HUES48 (cell line): ENCODE results near the gene CFAP20.

Source experiments
- H3K27ac ChIP-seq: one replicate; pipeline ENCODE4 v1.7.0; 2013; ENCODE audit warnings: low read depth, low read length, inconsistent platforms
- H3K27me3 ChIP-seq: 2 replicates; pipeline ENCODE4 v1.6.1; 2013; ENCODE audit warnings: mild to moderate bottlenecking, low read length; ENCODE audit not compliant: control insufficient read depth, insufficient read depth
- H3K36me3 ChIP-seq: 2 replicates; pipeline ENCODE4 v1.6.1; 2013; ENCODE audit warnings: low read length; ENCODE audit not compliant: control insufficient read depth, insufficient read depth
- H3K4me1 ChIP-seq: 2 replicates; pipeline ENCODE4 v1.6.1; 2013; ENCODE audit warnings: mild to moderate bottlenecking, low read length; ENCODE audit not compliant: control insufficient read depth, insufficient read depth
- H3K4me3 ChIP-seq: 2 replicates; pipeline ENCODE4 v1.5.1; 2013; ENCODE audit warnings: mild to moderate bottlenecking, low read depth, low read length
- H3K9ac ChIP-seq: 2 replicates; pipeline ENCODE4 v1.6.1; 2013; ENCODE audit warnings: mild to moderate bottlenecking, low read depth, low read length, moderate library complexity
- H3K9me3 ChIP-seq: 2 replicates; pipeline ENCODE4 v1.6.1; 2013; ENCODE audit warnings: low read length; ENCODE audit not compliant: control insufficient read depth, insufficient read depth

Gene CFAP20

DNA sequence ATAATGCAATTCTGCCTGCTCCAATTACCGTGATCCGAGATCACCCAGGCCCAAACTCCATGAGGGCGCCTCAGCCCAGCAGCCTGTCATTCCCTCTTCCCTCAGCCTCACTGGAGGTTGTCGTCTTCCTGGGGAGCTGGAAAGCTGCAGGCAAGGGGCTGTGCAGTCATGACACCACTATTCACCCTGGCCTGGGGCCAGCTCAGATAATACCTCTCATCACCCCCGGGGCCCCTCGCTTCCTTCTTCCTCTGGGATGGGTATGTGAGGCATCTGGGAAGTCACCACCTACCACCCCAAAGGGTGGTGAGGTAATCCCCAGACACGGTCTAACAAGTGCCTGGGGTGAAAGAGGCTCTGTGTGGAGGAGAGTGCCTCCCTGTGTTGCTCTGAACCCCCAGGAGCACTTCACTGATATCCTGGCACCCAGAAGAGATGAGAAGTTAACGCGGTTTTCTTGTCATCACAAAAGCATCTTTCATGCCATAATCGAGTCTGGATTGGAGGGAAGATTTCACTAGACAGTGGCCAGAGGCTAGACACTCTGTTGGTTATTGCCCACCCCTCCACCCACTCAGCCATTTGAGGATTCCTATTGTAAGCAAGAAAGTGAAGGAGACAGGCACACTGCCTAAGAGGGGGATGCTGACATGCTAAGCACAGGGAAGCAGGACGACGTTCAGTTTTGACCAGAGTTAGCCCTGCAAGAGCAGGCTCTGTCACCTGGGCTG, 18.4 kb downstream of the CFAP20 start:
- no peak overlapping the region for H3K4me3 ChIP-seq
- peaks cover 31% of the 10 kb centered on the region for H3K36me3 ChIP-seq
- H3K27ac ChIP-seq = peak overlapping the region; percentile 6
- peaks cover 28% of the 10 kb centered on the region for H3K4me1 ChIP-seq
- H3K27me3 ChIP-seq = no peaks in the 10 kb centered on the region
- H3K9me3 ChIP-seq = no peaks in the 10 kb centered on the region
- H3K9ac ChIP-seq = no peak overlapping the region

DNA sequence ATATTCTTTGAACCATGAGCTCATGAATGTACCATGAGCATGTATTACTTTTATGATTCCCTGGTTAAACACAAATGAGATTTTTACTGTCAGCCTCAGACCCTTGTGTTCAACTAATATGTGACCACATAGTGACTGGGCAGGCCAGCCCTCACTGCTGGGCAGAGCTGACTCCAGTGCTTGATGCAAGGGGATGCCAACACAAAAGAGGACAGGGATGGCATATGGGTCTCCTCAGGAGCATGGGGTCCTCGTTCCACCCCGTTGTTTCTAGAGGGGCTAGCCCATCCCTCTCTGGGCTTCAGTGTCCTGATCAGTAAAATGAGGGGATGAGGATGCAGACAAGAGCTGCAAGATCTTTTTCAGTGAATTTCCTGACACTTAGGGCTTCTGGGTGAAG, 19.3 kb downstream of the CFAP20 start:
- H3K4me1 ChIP-seq = peaks cover 28% of the 10 kb centered on the region
- H3K9me3 ChIP-seq = no peaks in the 10 kb centered on the region
- peaks cover 23% of the 10 kb centered on the region for H3K36me3 ChIP-seq
- H3K27me3 ChIP-seq = no peaks in the 10 kb centered on the region
- H3K4me3 ChIP-seq = no peak overlapping the region
- no peak overlapping the region for H3K9ac ChIP-seq
- H3K27ac ChIP-seq = no peak overlapping the region

DNA sequence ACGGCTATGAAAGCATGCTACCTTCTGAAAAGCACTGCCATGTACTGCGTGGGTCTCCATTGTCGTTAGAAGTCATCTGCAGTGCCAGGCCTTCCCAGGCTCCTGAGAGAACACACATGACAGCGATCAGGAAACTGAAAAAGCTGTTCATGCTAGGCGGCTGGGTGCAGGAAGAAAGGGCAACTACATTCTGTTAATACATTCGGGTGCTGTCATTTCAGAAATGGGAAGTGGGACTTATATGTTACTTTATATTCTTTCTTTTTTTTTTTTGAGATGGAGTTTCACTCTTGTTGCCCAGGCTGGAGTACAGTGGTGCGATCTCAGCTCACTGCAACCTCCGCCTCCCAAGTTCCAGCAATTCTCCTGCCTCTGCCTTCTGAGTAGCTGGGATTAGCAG, 19.9 kb downstream of the CFAP20 start:
- Histone ChIP-seq H3K4me3 (no peak overlapping the region), H3K27me3 (no peaks in the 10 kb centered on the region), H3K4me1 (peaks cover 28% of the 10 kb centered on the region), H3K36me3 (peaks cover 17% of the 10 kb centered on the region), H3K9ac (no peak overlapping the region), H3K9me3 (no peaks in the 10 kb centered on the region), H3K27ac (no peak overlapping the region)

DNA sequence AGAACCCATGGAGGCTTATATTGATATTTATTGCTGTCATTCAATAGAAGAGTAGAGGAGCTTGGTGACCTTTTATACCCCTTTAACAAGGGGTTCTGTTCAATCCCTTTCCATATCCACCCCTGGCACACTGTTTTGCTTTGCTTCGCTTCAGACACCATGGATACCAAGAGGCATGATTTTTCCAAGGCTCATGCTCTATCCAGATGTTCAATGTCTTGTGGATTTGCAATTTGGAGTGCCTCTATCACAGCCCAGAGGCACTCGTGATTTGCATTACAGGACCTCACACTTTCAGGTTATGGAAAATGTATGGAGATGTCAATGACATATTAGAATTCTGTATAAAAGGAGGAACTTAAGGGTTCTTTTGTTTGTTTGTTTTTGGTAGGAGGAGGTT, 21.5 kb downstream of the CFAP20 start:
- Histone ChIP-seq H3K4me1 (peaks cover 28% of the 10 kb centered on the region), H3K27me3 (no peaks in the 10 kb centered on the region), H3K36me3 (peaks cover 2% of the 10 kb centered on the region), H3K27ac (no peak overlapping the region), H3K9me3 (no peaks in the 10 kb centered on the region), H3K4me3 (no peak overlapping the region), H3K9ac (no peak overlapping the region)

DNA sequence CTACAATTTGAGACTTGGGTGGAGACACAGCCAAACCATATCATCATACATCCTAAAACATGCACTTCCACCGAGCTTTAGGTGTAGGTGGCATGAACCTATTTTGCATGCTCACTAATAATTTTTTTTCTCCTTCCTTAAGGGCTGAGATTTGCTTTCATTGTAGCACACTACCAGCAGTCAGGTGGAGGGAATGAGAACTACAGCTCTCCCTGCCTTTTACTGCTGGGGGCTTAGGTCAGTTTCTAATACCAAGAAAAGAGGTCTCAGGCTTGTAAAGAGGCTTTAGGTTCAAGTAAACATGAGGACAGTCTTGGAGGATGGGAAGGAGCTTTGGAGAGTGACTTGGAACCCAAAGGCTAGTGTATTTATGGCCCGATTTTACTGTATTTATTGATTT, 22.0 kb downstream of the CFAP20 start:
- Histone ChIP-seq H3K27me3 (no peaks in the 10 kb centered on the region), H3K36me3 (no peaks in the 10 kb centered on the region), H3K9ac (no peak overlapping the region), H3K27ac (no peak overlapping the region), H3K4me3 (no peak overlapping the region), H3K9me3 (no peaks in the 10 kb centered on the region), H3K4me1 (peaks cover 28% of the 10 kb centered on the region)

DNA sequence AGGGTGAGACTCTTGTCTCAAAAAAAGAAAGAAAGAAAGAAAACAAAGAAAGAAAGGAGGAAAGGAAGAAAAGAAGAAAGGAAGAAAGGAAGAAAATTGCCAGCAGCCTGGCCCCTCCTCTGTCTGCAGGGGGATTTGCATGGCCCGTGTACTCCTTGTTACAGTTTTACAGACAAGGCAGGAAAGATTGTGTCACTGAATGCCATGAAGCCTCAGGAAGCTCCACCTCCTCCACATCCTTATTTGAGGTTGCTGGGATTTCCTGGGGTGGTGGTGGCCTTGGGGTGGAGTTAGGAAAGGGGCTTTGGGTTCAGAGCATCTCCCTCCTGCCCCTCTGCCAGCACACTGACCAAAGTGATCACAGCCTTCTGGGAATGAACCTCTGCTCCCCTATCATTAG, 23.6 kb downstream of the CFAP20 start:
- no peaks in the 10 kb centered on the region for H3K9me3 ChIP-seq
- no peaks in the 10 kb centered on the region for H3K36me3 ChIP-seq
- no peak overlapping the region for H3K9ac ChIP-seq
- H3K27ac ChIP-seq = no peak overlapping the region
- H3K27me3 ChIP-seq = no peaks in the 10 kb centered on the region
- H3K4me3 ChIP-seq = no peak overlapping the region
- H3K4me1 ChIP-seq = peaks cover 20% of the 10 kb centered on the region

DNA sequence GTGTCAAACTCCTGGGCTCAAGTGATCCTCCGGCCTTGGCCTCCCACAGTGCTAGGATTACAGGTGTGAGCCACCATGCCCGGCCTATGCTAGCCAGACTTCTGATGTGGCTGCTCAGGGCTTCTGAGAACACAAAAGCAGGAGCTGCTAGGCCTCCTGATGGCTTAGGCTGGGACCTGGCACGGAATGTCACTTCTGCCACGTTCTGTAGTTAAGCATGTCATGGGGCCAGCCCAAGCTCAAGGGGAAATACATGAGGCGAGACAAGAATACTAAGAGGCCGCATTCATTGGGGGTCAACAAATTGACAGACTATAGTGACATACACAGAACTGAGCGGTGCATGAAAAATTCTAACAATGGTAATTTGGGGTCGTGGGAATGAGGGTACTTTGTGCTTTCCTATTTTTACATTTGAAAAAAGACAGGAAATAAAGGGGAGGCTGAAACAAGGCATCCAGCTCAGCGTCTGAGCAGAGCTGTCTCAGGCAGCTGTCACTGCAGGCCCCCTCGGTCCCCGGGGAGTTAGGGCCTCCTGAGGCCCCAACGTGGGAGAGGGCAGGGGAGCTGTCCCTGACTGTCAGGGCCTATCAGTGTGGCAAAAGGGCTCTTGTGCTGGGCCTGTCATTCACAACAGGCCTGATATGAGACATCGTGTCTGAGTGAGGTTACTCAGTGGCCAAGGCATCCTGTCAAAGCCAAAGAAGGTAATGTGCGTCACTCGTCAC, 26.4 kb downstream of the CFAP20 start:
- Histone ChIP-seq H3K36me3 (no peaks in the 10 kb centered on the region), H3K27ac (no peak overlapping the region), H3K4me1 (peaks cover 8% of the 10 kb centered on the region), H3K4me3 (no peak overlapping the region), H3K9ac (no peak overlapping the region), H3K27me3 (no peaks in the 10 kb centered on the region), H3K9me3 (no peaks in the 10 kb centered on the region)

DNA sequence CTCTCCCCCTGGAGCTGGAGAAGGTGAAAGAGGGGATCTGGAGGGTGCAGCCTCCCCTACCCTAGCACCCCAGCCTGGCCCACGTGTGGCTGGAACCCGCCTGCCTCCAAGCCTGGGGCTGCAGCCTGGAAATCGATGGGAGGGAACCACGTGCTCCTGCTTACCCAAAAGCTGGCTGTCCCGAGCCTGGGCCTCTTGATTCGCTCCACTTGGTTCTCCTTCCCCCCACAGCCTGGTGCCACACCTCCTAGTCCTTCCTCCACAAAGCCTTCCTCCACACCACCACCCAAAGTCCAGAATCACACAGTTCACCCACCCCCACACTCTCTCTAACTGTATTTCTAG, 29.3 kb downstream of the CFAP20 start:
- H3K9ac ChIP-seq = no peak overlapping the region
- H3K36me3 ChIP-seq = no peaks in the 10 kb centered on the region
- no peak overlapping the region for H3K4me3 ChIP-seq
- H3K4me1 ChIP-seq = peaks cover 4% of the 10 kb centered on the region; the same call in 1 of the 2 replicates
- H3K27ac ChIP-seq = no peak overlapping the region
- H3K9me3 ChIP-seq = no peaks in the 10 kb centered on the region
- H3K27me3 ChIP-seq = no peaks in the 10 kb centered on the region

DNA sequence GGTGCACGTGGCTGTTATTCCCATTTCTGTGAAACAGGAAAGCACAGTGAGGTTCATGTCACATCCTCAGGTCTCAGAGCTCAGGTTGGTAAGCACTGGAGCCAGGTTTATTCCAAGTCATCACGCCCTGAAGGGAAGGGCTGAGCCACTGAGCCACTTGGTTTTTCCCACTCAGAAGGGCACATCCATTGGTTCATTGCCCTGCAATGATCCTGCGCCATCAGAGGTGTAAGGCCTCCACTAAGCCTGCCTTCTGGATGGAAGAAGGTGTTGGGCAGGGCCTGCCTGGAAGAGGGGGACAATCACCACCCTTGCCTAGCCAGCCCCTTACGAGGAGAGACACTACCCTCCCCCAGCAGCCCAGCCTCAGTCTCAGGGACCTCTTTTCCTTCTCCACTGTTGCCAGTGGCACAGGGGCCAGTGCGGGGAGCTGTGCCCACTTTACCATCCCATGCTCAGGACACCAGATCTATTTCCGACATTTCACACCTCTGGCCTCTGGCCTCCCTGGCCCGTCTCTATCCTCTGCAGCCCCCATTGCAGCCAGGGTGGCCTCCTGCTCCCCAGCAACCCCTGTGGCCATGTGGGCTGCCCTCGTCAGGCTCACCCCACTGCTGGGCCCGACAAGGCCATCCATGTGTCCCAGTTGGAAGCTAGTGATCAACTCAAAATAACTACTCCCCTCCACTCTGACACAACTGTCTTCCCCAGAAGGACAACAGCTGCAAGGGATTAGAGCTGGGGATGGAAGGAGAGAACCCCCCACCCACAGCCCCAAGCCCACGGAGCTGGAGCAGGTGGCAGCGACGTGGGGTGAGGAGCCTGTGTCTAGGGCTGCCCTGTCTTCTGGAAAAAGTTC, 29.9 kb downstream of the CFAP20 start:
- Histone ChIP-seq H3K27ac (no peak overlapping the region), H3K9ac (no peak overlapping the region), H3K36me3 (no peaks in the 10 kb centered on the region), H3K27me3 (no peaks in the 10 kb centered on the region), H3K9me3 (no peaks in the 10 kb centered on the region), H3K4me1 (peaks cover 4% of the 10 kb centered on the region; the same call in 1 of the 2 replicates), H3K4me3 (no peak overlapping the region)

DNA sequence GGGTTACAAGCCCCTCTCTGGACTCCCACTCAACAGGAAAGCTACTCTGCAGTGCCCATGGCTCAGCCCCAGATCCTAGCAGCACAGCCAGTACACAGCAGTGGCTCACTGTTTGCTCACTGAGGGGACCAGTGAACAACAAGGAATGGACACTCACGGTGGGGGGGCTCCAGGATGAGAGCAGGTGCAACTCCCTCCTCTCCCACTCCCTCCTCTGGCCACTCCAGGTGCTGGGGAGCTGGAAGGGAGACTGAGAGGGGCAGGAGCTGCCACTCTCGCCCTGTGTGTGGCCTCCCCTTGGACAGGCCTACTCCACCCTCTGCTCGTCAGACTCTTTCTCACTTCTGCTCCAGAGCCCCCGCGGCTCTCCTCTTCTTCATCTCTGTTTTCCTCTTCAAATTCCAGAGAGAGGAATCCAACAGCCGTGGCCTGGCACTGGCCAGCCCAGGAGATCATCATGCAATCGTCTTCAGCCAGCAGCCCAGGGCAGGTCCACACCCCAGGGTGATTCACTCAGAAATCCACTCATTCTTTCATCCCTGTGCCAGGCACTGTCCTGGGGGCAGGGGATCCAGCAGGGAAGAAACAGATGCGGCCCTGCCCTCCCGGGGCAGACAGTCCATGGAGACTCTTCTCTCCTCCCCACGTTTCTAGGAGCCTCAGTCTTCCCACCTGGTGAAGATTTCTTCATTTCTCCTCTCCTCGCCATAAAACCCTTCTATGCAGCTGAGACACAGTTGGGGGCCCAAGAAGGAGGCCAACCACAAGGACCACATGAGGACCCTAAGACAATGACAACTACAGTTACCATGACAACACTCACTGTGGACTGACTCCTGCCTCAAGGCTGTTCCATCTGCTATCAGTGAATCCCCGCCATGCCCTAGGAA, 30.7 kb downstream of the CFAP20 start:
- no peaks in the 10 kb centered on the region for H3K9me3 ChIP-seq
- H3K27me3 ChIP-seq = no peaks in the 10 kb centered on the region
- no peak overlapping the region for H3K27ac ChIP-seq
- H3K36me3 ChIP-seq = no peaks in the 10 kb centered on the region
- H3K4me3 ChIP-seq = no peak overlapping the region
- H3K4me1 ChIP-seq = peaks cover 4% of the 10 kb centered on the region; the same call in 1 of the 2 replicates
- no peak overlapping the region for H3K9ac ChIP-seq
